Ecto neural progenitor cell (in vitro differentiated cells): ENCODE measurements around the gene AUH.

Experiments
- DNase-seq: peaks from one replicate; pipeline ENCODE4 v3.0.0-alpha.2; 2018; ENCODE audit warnings: low spot score

AUH gene

GRCh38 chr9:91340395-91340967, 21.2 kb downstream of the AUH start:
- DNase-seq, result no peak

GRCh38 chr9:91338681-91339080, 23.0 kb downstream of the AUH start:
- no peak for DNase-seq

DNA sequence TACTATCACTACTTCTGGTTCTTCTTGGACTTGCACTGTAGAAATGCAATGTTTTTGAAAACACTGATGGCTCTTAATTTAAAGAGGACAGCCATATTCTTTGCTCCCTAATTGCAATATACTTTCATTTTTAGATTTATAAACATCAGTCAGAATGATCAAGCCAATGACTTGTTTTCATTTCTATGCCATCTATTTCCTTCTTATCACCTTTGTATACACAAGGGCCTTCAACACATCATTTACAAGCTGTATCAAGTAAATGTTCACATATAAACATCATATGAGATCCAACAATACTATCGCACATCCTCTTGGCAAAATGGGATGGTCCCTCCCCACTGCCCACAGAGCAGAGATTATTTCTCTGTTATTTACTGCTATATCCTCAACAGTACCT, 24.9 kb downstream of the AUH start:
- DNase-seq, result no peak

DNA sequence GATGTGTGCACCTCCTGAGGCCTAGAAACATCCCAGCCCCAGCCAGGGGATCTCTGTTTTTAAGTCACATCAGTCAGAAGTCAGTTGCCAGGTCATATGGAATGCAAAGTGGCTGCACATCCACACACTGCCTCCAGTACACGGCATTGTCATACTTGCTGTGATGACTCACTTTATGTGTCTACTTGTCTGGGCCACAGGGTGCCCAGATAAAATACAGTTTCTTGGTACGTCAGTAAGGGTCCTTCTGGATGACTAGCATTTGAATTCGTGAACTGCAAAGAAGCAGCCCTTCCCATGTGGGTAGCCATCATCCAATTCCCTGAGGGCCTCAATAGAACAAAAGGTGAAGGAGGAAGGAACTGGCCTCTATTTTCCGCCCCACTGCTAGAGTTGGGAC, 27.7 kb downstream of the AUH start:
- DNase-seq, result no peak

- DNase-seq, result no peak
These were observed 28.2 kb downstream of the AUH start for GRCh38 chr9:91333551-91333950.

- no peak for DNase-seq
These were observed 29.0 kb downstream of the AUH start for GRCh38 chr9:91332546-91333231.

DNA sequence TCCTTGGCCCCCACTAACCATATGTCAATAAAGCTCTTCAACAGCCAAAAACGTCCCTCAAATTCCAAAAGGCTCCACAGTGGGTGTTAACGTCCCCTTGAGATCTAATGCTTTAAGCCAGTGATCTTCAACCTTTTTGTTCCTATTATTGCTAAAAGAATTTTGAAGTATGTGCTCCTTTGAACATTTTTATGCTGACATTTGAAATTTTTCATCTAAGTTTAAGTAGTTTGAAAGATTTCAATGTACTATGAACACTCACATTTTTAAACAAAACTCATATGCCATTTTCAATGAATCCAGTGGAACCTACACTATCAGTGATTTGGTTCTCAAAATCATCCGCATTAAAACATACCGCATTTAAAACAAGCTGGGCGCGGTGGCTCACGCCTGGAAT, 29.9 kb downstream of the AUH start:
- no peak for DNase-seq

DNA sequence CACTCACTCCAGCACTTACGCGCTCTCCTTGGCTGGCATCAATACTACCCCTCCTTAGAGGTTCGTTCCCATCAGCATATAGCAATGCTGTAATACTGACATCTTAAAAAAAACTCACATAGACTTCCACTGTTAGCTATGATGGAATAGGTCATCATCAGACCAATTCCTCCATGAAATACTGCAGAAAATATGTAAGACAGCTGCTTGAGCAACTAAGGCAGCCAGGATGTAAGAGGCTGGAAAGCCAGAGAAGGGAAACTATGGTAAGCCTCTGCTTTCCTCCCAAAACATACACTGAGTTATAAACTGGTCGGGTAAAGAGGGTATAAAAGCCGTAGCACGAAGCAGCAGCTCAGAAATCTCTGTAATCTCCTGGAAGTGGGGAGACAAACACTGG, 33.5 kb downstream of the AUH start:
- no peak for DNase-seq

DNA sequence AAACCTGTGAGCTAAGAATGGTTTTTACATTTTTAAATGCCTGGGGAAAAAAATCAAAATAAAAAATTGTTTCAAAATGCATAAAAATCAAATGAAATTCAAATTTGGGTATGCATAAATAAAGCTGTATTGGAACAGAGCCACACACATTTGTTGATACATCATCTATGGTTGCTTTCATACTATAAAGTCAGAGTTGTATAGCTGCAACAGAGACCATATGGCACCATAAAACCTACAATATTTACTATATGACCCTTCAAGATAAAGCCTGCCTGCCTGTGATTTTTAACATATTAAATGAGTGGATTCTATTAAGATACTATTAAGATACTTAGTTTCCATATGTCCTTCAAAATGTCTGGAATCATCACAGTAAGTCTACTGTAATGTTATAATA, 40.0 kb downstream of the AUH start:
- DNase-seq, result no peak

- DNase-seq, result no peak
These were observed 41.4 kb downstream of the AUH start for GRCh38 chr9:91320299-91320698.

GRCh38 chr9:91316093-91316492, 45.6 kb downstream of the AUH start:
- DNase-seq, result no peak

DNA sequence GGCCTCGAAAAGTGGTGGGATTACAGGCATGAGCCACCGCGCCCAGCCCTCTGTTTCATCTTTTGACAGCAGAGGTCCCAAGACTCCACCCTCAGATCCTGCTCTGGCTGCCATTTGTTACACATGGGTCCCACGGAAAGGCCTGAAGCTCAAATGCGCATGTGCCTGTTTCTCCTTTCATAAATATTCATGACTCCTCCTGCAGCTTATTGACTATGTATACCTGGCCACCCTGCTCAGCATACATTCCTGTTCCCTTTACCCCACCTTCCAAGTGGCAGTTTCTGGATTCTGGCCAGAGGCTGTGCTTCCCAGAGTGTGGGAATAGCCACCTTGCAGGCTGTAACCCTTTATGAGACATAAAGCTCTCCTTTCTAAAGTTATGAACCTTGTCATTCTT, 46.5 kb downstream of the AUH start:
- no peak for DNase-seq

DNA sequence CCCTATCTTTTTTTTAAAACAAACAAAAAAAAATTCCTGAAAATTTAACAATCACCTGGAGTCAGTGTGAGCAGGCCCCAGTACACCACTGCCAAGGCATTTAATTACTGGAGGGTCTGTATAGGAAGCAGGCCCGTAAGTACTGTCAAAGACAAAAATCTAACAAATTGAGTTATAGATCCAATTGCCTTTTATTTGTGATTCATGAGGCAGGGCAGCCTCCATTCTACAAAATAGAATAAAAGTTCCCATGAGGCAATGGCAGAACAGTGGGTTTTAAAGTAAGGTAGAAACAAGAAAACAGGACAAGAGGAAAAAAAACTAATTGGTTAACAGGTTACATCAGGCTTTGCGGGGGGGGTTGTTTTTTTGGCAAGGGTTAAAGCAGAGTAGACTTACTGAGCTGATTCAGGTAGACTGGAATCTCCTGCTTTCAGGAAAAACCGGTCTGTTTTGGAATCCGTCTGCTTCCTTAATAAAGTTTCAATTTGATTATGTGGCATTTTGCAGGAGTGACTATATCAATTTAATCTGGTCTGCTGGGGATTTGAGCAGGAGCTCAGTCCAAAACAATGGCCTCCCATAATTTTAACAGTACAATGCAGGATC, 48.9 kb downstream of the AUH start:
- DNase-seq, result no peak

DNA sequence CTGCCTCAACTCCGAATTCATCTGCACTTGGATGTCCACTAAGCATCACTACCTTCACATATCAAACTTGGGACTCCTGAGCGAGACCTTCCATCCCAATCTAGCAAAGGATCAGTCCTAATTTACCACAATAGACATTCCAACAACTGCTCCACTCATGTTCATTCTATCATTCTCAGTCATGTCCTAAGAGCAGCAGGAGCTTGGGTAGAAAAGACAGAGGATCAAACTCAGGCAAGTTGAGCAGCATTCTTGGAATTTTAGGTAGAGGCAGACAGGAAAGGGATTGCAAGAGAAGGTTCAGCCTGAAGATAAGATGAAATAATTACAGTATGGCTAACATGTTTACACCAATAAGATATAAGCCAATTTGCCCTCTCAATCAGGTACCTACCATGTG, 51.7 kb downstream of the AUH start:
- no peak for DNase-seq

- no peak for DNase-seq
These were observed 53.5 kb downstream of the AUH start for GRCh38 chr9:91308191-91308590.

- no peak for DNase-seq
These were observed 54.4 kb downstream of the AUH start for GRCh38 chr9:91307279-91307678.

- no peak for DNase-seq
These were observed 55.5 kb downstream of the AUH start for GRCh38 chr9:91306296-91306630.

DNA sequence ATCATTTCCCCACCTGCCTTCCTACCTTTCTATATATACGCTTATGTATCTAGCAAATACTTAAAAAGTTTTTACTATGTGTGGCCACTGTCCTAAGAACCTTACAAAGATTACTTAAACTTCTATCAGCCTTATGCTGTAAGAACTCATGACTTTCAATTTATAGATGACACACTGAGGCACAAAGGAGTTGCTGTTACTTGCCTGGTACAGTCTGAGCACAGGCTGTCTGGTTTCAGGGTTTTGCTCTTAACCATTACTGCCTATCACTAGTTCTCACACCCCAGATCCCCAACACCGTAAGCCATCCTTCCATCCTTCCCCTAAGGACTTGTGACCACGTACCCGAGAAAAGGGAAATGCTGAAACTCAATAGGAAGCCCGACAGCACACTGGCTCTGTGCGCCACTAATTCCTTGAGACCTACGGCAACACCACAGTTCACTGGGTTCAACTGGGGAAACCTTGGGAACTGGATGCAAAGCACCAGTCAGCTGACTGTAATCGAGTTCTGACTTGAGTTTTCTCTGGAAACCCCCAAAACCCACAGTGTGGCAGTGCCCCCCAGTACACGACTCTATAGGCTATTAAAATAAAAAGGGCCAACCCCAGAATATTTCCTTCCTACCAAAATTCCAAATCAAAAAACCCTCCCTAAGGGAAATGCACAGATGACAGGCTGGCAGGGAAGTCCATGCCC, 56.0 kb downstream of the AUH start:
- DNase-seq, result no peak

DNA sequence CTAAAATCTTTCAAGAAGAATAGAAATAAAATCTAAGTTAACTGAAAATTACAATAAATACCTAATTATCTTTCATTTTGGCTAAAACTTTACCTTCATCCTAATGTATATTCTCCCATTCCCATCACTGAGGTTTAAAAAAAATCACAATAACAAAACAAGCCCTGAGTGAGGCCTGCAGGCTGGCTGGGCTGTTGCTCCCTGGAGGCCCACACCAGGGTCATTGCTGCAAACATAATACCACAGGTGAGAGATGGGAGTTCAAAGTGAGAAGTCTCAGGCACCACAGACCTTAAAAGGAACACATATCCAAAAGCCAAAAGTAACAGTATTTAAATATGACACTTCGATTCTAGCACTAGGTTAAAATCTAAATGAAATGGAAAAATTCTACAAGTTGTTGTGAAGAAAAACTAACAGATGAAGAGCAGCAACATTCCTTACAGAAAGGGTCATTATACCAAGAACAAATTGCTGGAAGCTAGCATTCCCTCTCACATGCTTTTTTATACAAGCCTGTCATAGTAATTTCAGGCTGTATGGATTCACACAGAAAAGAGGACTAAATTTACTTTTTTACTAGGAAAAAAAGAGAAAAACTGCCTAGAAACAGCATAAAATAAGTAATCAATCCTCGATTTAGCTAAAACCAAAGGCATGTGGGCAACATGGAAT, 57.8 kb downstream of the AUH start:
- DNase-seq, result no peak

DNA sequence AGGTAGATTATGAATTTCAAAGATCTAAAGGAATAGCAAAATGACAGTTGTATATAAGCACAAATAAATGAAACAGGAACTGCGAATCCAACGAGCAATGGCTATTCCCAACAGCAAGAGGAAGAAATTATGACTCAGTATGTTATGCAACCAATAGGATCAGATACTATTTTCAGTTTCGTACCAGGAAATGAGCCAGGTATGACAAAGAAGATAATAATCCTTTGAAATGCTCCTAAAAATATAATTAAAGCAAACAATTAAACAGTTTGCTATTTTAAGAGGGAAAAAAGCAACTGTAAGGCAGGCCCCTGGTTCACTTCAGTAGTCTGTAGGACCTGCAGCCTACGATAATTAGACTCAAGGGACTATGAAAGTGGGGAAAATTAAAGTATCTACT, 58.9 kb downstream of the AUH start:
- no peak for DNase-seq

GRCh38 chr9:91301161-91301560, 60.6 kb downstream of the AUH start:
- DNase-seq, result no peak

- DNase-seq, result no peak
These were observed 63.4 kb downstream of the AUH start for GRCh38 chr9:91298311-91298710.

DNA sequence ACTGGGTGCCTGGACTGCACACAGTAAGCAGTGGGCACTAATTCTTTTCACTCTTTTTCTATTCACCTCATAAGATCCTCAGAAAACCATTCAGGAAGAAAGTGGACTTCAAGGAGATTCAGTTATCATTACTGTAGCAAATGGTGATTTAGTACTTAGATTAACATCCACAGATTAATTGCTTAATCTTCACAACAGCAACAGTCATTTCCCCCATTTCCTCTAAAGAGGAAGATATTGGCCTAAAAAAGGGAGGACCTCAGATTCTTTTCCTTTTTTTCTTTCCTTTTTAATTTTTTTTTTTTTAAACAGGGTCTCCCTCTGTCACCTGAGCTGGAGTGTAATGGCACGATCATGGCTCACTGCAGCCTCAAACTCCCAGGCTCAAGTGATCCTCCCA, 64.4 kb downstream of the AUH start:
- no peak for DNase-seq
